GM21529 (cell line): Measurements from ENCODE around the gene RHNO1.
A peak's percentile ranks its signal among the peaks of the same experiment; 100 is the strongest.
"Not testable (repeated sequence)": the region's sequence is repeated elsewhere in the genome, so short reads cannot be mapped to it uniquely, and the experiment has no call there.

Experiments
- ATAC-seq: cut with Tn5 transposase; IDR thresholded peaks from one replicate; pipeline ENCODE4 v1.9.1; 2021; ENCODE audit not compliant: unreplicated experiment

The RHNO1 gene

GRCh38 chr12:2858334-2858733 is 18.7 kb upstream of the RHNO1 start:
- no peak for ATAC-seq

GRCh38 chr12:2858944-2859421 is 18.0 kb upstream of the RHNO1 start:
- ATAC-seq = no peak

- ATAC-seq = no peak
Observed at GRCh38 chr12:2860170-2860569, 16.9 kb upstream of the RHNO1 start.

GRCh38 chr12:2862876-2863275 is 14.1 kb upstream of the RHNO1 start:
- no peak for ATAC-seq

- ATAC-seq = not testable (repeated sequence)
Observed at GRCh38 chr12:2863402-2863801, 13.6 kb upstream of the RHNO1 start.

- no peak for ATAC-seq
Observed at GRCh38 chr12:2864198-2864597, 12.8 kb upstream of the RHNO1 start.

GRCh38 chr12:2868986-2869632 is 7.9 kb upstream of the RHNO1 start:
- ATAC-seq = not testable (repeated sequence)

- ATAC-seq = peak; percentile 35
Observed at GRCh38 chr12:2876431-2877046, 484 bp upstream of the RHNO1 start.

GRCh38 chr12:2877953-2878732 is 1.1 kb downstream of the RHNO1 start:
- peak; percentile 31 for ATAC-seq

GRCh38 chr12:2879853-2880252 is 2.8 kb downstream of the RHNO1 start:
- ATAC-seq = no peak

- ATAC-seq = no peak
Observed at GRCh38 chr12:2884810-2885209, 7.8 kb downstream of the RHNO1 start.

GRCh38 chr12:2886768-2887450 is 9.9 kb downstream of the RHNO1 start:
- no peak for ATAC-seq

GRCh38 chr12:2890001-2890387 is 13.0 kb downstream of the RHNO1 start:
- ATAC-seq = no peak

- ATAC-seq = peak; percentile 95
Observed at GRCh38 chr12:2890388-2891239, 13.6 kb downstream of the RHNO1 start, which contains the start of gene TULP3. Gene TULP3, plus strand, starts transcription at chr12:2890891. Its CDS starts 57 bp downstream, at chr12:2890948.

- ATAC-seq = peak; percentile 11
Observed at GRCh38 chr12:2891240-2892053, 14.4 kb downstream of the RHNO1 start.

GRCh38 chr12:2892246-2892645 is 15.2 kb downstream of the RHNO1 start:
- no peak for ATAC-seq

GRCh38 chr12:2893007-2893406 is 16.0 kb downstream of the RHNO1 start:
- ATAC-seq = no peak

GRCh38 chr12:2895051-2895451 is 18.0 kb downstream of the RHNO1 start:
- no peak for ATAC-seq

- ATAC-seq = no peak
Observed at GRCh38 chr12:2895511-2895910, 18.5 kb downstream of the RHNO1 start.

- ATAC-seq = no peak
Observed at GRCh38 chr12:2897418-2897817, 20.4 kb downstream of the RHNO1 start.
